H54 (cell line): ENCODE results near the gene AKR1C2.
"Not testable (repeated sequence)": the region's sequence is repeated elsewhere in the genome, so short reads cannot be mapped to it uniquely, and the experiment has no call there.

Experiments
- DNase-seq: peaks from one replicate; pipeline ENCODE4 v3.0.0; 2011; ENCODE audit warnings: low spot score, mixed read lengths; ENCODE audit not compliant: insufficient read length
- FAIRE-seq: peaks from 3 replicates; lab custom pipeline; 2011; peaks lifted over from hg19 to GRCh38; lab: Jason Lieb, UNC
- POLR2A ChIP-seq: IDR thresholded peaks from 2 replicates; pipeline ENCODE4 v1.6.1; 2011; ENCODE audit warnings: low read depth, mild to moderate bottlenecking, low read length

AKR1C2 gene

DNA sequence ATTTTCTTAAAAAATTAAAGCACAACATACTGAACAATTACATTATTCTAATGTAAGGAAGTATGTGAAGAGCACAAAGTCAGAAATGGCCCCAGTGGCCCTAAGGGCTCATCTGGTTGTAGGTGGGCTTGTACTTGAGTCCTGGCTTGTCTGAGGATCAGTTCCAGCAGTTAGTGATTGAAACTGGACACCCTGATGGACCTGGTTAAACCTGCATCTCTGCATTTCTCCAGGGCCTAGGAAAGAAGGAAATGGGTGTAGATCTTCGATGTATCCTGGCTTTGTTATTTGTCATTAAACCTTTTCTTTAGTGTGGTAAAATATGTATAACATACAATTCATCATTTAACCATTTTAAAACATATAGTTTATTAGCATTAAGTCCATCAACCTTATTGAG lies 9.7 kb upstream of the AKR1C2 start:
- TF ChIP-seq POLR2A = no peak
- DNase-seq = no peak
- FAIRE-seq = no peak

DNA sequence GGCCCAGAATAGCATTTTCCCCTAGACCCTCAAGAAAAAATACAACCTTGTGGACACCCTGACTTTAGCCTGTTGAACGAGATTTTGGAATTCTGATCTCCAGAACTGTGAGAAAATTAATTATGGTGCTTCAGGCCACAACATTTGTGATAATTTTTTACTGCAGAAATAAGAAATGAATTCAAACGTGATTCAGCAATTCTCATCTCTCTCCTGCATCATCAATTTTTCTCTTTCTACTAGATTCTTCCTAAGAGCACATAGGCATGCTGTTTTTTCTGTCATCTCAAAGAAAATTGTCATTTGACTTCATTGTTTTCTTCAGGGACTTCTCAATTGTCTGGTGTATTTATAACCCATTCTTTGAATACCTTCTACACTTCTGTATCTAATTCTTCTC lies 8.9 kb upstream of the AKR1C2 start:
- DNase-seq (no peak), FAIRE-seq (no peak)
- no peak for TF ChIP-seq POLR2A

DNA sequence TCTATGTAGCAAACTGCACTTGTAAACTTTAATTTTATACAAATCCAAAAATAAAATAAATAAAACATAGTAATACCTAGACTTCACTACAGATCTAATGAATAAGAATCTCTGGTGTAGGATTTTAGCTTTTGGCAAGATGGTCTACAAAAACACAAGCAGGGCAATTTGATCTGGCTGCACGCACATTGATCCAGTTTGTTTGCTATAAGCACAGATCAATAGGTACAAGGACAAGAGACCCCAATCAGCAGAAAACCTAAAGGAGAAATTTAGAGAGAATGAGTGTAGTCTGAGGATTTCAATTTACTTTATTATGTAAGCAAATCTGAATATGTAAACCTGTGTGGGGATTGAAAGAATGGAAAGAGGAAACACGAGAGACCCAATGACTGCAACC lies 7.7 kb upstream of the AKR1C2 start:
- FAIRE-seq, DNase-seq: not testable (repeated sequence)

DNA sequence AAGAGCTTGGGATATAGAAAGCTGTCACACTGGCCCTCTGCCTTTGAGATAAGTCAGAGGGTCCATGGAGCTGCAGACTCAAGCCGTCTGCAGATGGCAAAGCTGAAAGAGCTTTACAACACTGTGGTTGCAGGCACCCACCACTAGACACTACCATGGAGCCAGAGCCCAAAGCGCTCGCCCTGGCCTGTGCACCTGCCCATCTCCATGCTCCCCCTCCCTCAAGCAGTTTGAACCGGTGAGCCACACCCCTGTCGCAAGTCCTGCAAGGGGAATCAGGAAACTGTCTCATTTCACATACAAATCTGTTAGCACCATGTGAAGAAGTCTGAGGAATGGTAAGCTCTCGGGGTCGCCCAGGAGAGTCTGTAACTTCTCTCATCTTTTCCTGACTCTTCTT lies 6.4 kb upstream of the AKR1C2 start:
- DNase-seq, FAIRE-seq: not testable (repeated sequence)

DNA sequence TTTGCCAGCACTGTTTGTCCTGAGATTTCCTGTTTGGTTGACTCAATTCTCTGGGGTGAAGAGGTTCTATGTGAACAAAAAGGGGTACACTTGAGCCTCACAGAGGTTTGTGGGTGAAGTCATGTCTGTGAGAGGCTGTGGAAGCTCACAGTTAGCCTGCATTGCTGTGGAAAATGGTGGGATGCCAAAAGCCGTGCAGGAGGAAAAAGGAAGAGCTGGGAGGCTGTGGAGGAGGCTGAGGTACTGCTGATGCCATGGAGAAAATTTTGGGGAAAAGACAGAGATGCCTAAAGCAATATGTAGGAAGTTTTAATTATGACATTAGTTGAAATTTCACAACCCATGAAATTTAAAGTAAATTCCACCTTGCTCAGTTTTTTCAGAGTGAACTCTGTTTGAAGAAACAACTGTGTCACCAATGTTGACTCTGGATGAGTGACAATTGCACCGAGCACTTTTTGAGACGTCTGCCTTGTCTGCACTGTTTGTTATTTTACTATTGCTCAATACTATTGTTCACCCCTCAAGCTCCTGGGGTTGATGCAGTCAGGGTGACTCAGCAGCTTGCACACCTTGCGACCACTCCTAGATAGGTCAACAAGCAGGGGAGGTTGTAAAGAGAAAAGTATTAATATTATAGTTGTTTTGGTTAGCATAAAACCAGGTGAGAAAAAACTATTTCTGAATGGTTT lies 5.3 kb upstream of the AKR1C2 start:
- DNase-seq, FAIRE-seq: not testable (repeated sequence)

DNA sequence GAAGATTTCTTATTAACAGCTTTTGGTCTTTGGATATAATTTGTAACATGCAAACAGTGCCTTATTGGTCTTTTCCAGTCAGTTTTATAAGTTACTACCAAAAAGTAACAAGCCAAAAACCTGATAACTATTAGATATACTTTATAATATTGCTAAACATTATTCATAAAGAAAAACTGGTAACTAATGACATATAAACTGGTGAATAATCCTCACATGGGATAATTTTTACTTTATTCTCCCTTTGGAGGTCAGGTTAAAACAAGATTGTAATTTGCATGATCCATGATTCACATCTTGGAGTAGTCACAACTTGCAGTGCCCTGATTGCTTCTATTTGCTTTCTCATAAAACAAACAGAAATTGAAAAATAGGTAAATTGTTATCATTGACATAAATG lies 844 bp upstream of the AKR1C2 start:
- FAIRE-seq, DNase-seq: not testable (repeated sequence)

DNA sequence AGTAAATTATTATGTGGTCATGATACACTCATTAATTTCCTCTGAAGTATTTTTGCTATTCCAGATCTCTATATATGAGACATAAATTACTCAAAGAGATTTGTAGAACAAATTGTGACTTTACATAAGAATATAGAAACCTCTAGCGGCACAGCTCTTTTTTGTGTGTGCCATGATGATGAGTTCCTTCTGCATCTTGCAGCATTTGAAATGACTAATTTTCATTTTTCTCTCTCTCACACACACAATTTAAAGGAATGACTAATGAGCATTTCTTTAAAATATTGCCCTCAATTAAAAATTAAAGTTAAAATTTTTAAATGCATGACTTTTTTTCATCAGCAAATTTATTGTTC lies 351 bp upstream of the AKR1C2 start:
- not testable (repeated sequence) for FAIRE-seq, DNase-seq

DNA sequence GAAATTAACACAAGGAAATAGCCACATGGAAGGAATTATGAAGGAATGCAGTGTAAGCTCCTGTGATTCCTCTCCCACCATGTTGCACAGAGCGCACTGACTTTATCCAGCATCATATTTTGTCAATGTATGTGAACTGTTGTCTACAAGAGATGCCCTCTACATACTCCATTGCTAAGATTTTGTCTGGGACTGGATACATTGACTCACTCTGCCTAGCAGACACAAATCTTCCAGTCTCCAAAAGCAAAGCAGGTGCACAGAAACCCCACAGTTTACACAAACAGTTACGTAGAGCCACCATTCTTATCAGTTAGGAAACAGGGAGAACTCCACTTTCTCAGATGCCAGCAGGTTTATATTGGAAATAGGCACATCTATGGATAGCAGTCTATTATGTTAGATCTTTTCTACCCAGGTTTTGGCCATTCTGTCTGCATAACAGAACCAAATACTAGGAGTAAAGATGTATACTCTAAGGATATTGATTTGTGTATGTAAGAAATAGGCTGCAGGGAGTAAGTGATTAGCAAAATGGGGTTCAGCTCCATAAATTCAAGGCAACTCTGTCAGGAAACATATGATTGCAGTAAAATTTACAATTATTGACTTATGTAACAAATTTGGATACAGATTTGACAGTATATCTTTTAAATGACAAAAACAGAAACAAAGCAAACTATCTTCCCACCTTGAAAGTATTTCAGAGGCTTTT lies 1.5 kb downstream of the AKR1C2 start:
- no peak for TF ChIP-seq POLR2A
- DNase-seq = no peak
- FAIRE-seq = no peak

DNA sequence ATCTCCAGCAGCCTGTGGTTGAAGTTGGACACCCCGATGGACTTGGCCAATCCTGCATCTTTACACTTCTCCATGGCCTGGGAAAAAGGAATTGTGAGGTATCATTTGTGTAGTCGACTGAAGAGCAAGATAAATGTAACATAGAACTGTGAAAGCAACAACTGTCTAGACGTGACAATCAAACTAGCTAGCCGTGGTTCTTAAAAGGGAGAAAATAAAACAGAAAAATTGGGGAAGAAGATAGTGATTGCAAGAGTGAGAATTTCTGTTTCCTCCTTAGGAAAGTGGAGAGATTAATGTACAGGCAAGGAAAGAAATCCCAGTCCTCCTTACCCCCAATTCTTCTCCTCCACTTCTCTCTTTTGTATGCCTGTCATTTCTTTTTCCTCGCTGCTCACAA lies 5.0 kb downstream of the AKR1C2 start:
- no peak for FAIRE-seq
- no peak for TF ChIP-seq POLR2A
- DNase-seq = no peak

DNA sequence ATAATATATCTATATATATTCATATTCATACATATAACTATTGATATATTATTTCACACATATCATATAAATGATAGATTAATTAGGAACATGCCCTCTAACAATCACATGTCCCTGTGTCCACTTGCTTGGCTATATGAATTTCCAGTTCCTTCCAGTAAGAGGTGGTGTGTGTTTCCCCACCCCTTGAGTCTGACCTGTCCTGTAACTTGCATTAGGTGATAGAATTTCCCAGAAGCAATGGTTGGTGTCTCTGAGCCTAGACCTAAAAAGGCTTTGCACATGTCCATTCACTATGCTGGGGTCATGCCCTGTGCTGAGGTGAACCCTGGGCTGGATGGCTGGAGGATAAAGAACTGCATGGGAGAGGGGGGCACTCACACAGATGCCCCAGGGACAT lies 9.4 kb downstream of the AKR1C2 start:
- FAIRE-seq, DNase-seq: not testable (repeated sequence)

DNA sequence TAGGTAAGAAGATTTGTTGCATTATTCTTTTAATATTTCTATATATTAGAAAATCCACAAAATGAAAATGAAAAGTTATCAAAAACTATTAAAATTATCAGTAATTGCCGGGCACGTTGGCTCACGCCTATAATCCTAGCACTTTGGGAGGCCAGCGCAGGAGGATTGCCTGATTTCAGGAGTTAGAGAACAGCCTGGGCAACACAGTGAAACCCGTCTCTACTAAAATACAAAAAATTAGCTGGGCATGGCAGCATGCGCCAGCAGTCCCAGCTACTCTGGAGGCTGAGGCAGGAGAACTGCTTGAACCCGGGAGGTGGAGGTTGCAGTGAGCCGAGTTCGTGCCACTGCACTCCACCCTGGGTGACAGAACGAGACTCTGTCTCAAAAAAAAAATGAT lies 11.1 kb downstream of the AKR1C2 start:
- not testable (repeated sequence) for DNase-seq, FAIRE-seq

DNA sequence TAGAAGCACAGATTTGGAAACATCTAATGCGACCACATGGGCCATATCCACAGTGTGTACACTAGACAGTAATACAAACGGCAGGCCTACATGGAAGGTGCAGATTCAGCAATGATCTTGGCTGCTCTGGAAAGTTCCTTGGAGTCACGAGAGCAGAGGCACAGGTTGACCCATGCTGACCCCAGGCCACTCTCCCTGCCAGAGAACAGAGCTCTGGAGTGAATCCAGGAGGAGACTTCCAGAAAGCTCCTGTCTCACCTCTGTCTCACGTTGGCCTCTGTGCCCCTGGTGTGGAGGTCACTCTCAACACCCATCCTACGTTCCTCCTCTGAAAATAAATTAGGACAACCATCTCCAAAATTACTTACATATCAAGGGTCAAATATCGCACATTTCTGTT lies 12.2 kb downstream of the AKR1C2 start:
- FAIRE-seq, DNase-seq: not testable (repeated sequence)

DNA sequence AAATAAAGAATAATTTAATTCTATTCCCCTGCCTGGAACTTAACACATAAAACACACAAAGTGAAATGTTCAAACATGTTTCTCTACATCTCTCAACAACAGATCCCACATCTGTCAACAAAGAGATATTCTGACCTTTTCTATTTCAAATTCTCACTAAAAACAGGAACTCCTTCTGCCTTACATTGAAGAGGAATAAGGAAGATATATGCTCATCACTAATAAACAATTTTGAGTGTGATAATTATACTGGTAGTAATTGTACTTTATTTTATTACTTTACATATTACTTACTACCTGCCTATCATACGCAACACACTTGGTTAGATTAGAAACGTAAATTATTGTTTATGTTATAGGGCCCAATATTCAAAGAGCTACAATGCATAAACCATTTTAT lies 13.4 kb downstream of the AKR1C2 start:
- DNase-seq = no peak
- FAIRE-seq = no peak
- no peak for TF ChIP-seq POLR2A

DNA sequence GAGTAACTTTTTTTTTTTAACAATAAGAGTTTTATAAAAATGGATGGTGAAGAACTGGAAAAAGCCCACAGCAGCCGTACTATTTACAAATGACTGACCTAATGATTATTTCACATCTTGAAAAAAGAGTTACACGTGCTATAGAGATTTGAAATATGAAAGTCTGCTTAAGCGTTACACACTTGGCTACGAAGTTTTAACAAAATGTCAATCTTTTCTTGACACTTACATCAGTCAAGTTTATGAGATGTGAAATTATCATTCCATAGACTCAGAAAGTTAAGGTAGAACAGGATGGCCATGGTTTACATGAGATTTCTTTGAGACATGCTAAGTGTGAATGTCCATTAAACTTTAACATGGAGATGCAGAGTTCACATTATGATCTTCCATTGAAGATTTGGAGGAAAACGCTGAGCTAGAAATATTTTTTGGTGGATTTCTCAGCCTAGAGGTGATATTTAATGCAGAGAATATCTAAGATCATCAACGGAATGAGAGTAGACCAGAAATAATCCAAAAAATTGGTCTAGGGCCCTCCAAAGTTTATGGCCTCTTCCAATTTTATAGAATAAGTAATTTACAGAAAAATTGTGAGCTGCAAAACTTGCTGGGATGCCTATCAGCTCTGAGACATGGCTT lies 15.5 kb downstream of the AKR1C2 start:
- FAIRE-seq, DNase-seq: not testable (repeated sequence)

DNA sequence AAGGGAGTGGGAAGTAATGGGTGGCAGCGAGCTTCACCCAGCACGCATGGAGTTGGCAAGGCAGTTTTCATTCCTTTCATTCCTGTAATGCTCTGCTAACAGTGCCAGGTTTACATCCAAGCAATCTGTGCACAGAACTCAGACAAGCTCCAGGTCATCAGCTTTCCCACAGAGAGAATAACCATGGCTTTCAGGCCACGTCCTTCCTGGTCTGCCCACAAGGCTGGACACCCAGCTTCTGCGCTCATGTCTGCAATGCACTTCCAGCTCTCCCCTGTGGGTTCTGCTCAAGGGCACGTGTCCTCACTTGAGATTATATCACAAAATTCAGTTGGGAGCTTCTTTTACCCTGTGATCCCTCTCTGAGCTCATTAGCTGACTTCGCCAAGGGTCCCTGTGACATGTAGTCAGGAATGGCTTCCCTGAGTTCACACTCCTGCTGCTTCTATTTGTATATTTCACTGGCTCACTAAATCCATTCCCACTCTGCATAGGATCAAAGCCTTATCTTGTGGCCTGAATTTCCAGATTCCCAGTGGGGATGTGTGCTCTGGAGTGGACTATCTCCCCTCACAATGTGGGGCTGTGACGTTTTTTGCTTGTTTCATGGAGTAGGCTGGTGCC lies 18.6 kb downstream of the AKR1C2 start:
- no peak for TF ChIP-seq POLR2A
- no peak for FAIRE-seq
- DNase-seq = no peak
